Adrenal gland (tissue), 12 donors: Measurements from ENCODE around the gene SPECC1L. TPM values are rescaled to one million over a fixed set of nuclear protein-coding genes. Genes with fewer than 3 reads are reported as not detected.
A peak's percentile ranks its signal among the peaks of the same experiment; 100 is the strongest.

ENCODE experiments used
- DNase-seq, 7 donors: peaks; one replicate each; pipeline ENCODE4 v3.0.0-alpha.2; 2019 to 2020
- H3K27ac ChIP-seq, 5 donors: fragments of 200-600 bp; sonication (generic) in 4 of 5; 1 replicate in 3 of 5; 2 replicates in 2 of 5; pipeline versions ENCODE4 v1.5.1 to v1.8.0; 2016 to 2020; ENCODE audit warnings: mild to moderate bottlenecking in 1 of 5
- H3K27me3 ChIP-seq: fragments of 200-600 bp; 2 replicates; pipeline ENCODE4 v1.8.0; 2021
- H3K36me3 ChIP-seq, 2 donors: fragments of 200-600 bp; replicated peaks in 1 of 2; 1 replicate in 1 of 2; 2 replicates in 1 of 2; pipeline versions ENCODE4 v1.5.1 to v1.8.0; 2018 to 2022
- H3K4me1 ChIP-seq, 2 donors: fragments of 200-600 bp; replicated peaks in 1 of 2; 1 replicate in 1 of 2; 2 replicates in 1 of 2; pipeline versions ENCODE4 v1.5.1 to v1.8.0; 2018 to 2021
- H3K4me3 ChIP-seq, 4 donors: fragments of 200-600 bp; sonication (generic) in 3 of 4; one replicate each; pipeline ENCODE4 v1.5.1; 2016 to 2018
- H3K9me3 ChIP-seq, 3 donors: fragments of 200-600 bp; sonication (generic) in 1 of 3; replicated peaks in 1 of 3; 1 replicate in 2 of 3; 2 replicates in 1 of 3; pipeline versions ENCODE4 v1.5.1 to v1.8.0; 2016 to 2021
- CTCF ChIP-seq, 6 experiments: fragments of 450-650 bp in 4 of 6; fragments of 200-600 bp in 2 of 6; sonication (generic) in 1 of 6; IDR thresholded peaks; 1 replicate in 5 of 6; 2 replicates in 1 of 6; pipeline versions ENCODE4 v1.5.1 to v1.8.0; 2016 to 2021; ENCODE audit warnings: antibody characterized with exemption in 6 of 6, mild to moderate bottlenecking in 2 of 6, moderate library complexity in 1 of 6
- POLR2A ChIP-seq, 2 donors: fragments of 450-650 bp; IDR thresholded peaks; one replicate each; pipeline ENCODE4 v1.6.1; 2017; ENCODE audit warnings: antibody characterized with exemption in 2 of 2, mild to moderate bottlenecking in 2 of 2, moderate library complexity in 1 of 2
- WGBS, 4 donors: extraction: QIAGEN DNeasy Blood & Tissue Kit in 2 of 4; methylation state at CpG; one replicate each; pipeline versions ENCODE4 v1.1.5 to v1.1.7; 2013 to 2017; 5-methylcytosine and 5-hydroxymethylcytosine counted together
- intact Hi-C, 2 donors: fragments of 100-400 bp; cut with DNase I; formaldehyde crosslinking; loops; one replicate each; pipeline versions ENCODE4 v1.14.1 to v1.15.0; 2022 to 2023
- polyA plus RNA-seq, 3 donors: library from polyadenylated mRNA; stranded (reverse); fragments of 200-250 nt in 2 of 3; fragments of 350-450 nt in 1 of 3; fragmentation: Illumina TruSeq in 1 of 3; extraction: RNeasy Lipid Tissue Mini Kit (QIAGEN cat#74804) in 1 of 3; gene quantifications; one replicate each; pipeline ENCODE4 v1.2.3, GENCODE V29; 2013 to 2014
- total RNA-seq, 9 donors: library from RNA; depleted of rRNA in 4 of 9; stranded (reverse); fragments of >200 nt in 4 of 9; fragments of 120-200 nt in 1 of 9; fragmentation: NEBNext Ultra II Directional in 1 of 9; extraction: Animal tissue kit (Norgen Biotek cat#: 25700) in 1 of 9; gene quantifications; one replicate each; pipeline versions ENCODE4 v1.1.0 to v1.2.4, GENCODE V29; 2013 to 2023
- donor health status: healthy with polysubstance abuse.
- donor health status: Bipolar disorder and iron deficiency.
- donor health status: DM: yes; HTN: yes; CAD: no.
- donor health status: DM: no; HTN: no; CAD: no.
- donor health status: DM: no; HTN: no; CAD: no.
- donor health status: DM: yes; HTN: yes; CAD: no.

Gene SPECC1L
- total and polyA plus RNA-seq, 12 donors: 7.2 to 121 (median 43.5) TPM

GRCh38 chr22:24465566-24465965 lies 194.9 kb downstream of the SPECC1L start:
- DNase-seq: peak in 2 of 7 donors; percentile 20 to 32
- Histone ChIP-seq H3K27me3 (no peaks in the 10 kb centered on the region), H3K36me3 (no peaks in the 10 kb centered on the region), H3K27ac (peak overlapping the region in 3 of 5 donors; percentile 32 to 61 (median 52)), H3K4me1 (peaks cover 10 to 25% of the 10 kb centered on the region in 2 donors), H3K9me3 (no peaks in the 10 kb centered on the region), H3K4me3 (no peak overlapping the region)
- TF ChIP-seq POLR2A (IDR thresholded peaks at IDR 0.05): no peak
- no peak for TF ChIP-seq CTCF (IDR thresholded peaks at IDR 0.05)
- intact Hi-C loops: no loop called here
- WGBS, 4 donors: 46 to 68% (median 59%) methylated on average over 5 of the region's 5 CpGs

- Histone ChIP-seq H3K4me1 (peaks cover 10 to 26% of the 10 kb centered on the region in 2 donors), H3K27ac (peak overlapping the region in 3 of 5 donors; percentile 32 to 61 (median 52)), H3K4me3 (no peak overlapping the region), H3K9me3 (no peaks in the 10 kb centered on the region), H3K36me3 (no peaks in the 10 kb centered on the region), H3K27me3 (no peaks in the 10 kb centered on the region)
- no peak for DNase-seq
- TF ChIP-seq CTCF (IDR thresholded peaks at IDR 0.05): no peak
- TF ChIP-seq POLR2A (IDR thresholded peaks at IDR 0.05): no peak
- intact Hi-C loops: no loop called here
- WGBS, 4 donors: 94 to 100% (median 98%) methylated on average over 3 of the region's 3 CpGs
Observed at GRCh38 chr22:24465975-24466374, 195.3 kb downstream of the SPECC1L start.

GRCh38 chr22:24466716-24467328 lies 196.2 kb downstream of the SPECC1L start:
- peak in 6 of 7 donors; percentile 39 to 71 (median 46) for DNase-seq
- no peaks in the 10 kb centered on the region for H3K36me3 ChIP-seq
- peak overlapping the region in 3 of 5 donors; percentile 32 to 52 (median 49) for H3K27ac ChIP-seq
- H3K4me1 ChIP-seq: peaks cover 10 to 31% of the 10 kb centered on the region in 2 donors
- TF ChIP-seq CTCF (IDR thresholded peaks at IDR 0.05): no peak
- no peak for TF ChIP-seq POLR2A (IDR thresholded peaks at IDR 0.05)
- intact Hi-C loops: no loop called here
- no peaks in the 10 kb centered on the region for H3K27me3 ChIP-seq
- no peak overlapping the region for H3K4me3 ChIP-seq
- no peaks in the 10 kb centered on the region for H3K9me3 ChIP-seq
- 48 to 55% (median 51%) methylated on average over 1 of the region's 1 CpG for WGBS, 4 donors

- 64 to 68% (median 65%) methylated on average over 2 of the region's 2 CpGs for WGBS, 4 donors
- Histone ChIP-seq H3K36me3 (no peaks in the 10 kb centered on the region), H3K4me1 (peaks cover 10 to 31% of the 10 kb centered on the region in 2 donors), H3K4me3 (no peak overlapping the region), H3K9me3 (no peaks in the 10 kb centered on the region), H3K27ac (peak overlapping the region in 2 of 5 donors; percentile 49 to 52), H3K27me3 (no peaks in the 10 kb centered on the region)
- TF ChIP-seq POLR2A (IDR thresholded peaks at IDR 0.05): no peak
- no peak for TF ChIP-seq CTCF (IDR thresholded peaks at IDR 0.05)
- intact Hi-C loops: no loop called here
- no peak for DNase-seq
Observed at GRCh38 chr22:24467340-24467739, 196.7 kb downstream of the SPECC1L start.

Other genes starting within 250 kb of the SPECC1L start
- 10 to 100 TPM in 5 of 9 donors, 1 to 10 TPM in 3, under 1 TPM in 1; 0.28 to 62.7 (median 15.2) TPM for gene SUSD2, start 89.3 kb upstream of the SPECC1L start, total RNA-seq
- 10 to 100 TPM in 2 of 3 donors, 1 to 10 TPM in 1; 3.2 to 30.8 (median 23.2) TPM for gene SUSD2, start 89.3 kb upstream of the SPECC1L start, polyA plus RNA-seq
- 100 to 1,000 TPM in 2 of 9 donors, 10 to 100 TPM in 6, 1 to 10 TPM in 1; 7.5 to 149 (median 68.6) TPM for gene GGT5, start 25.7 kb upstream of the SPECC1L start, total RNA-seq
- 100 to 1,000 TPM in 2 of 3 donors, 10 to 100 TPM in 1; 57.9 to 116 (median 115) TPM for gene GGT5, start 25.7 kb upstream of the SPECC1L start, polyA plus RNA-seq
- gene ADORA2A, start 156.8 kb downstream of the SPECC1L start, total RNA-seq: 10 to 100 TPM in 4 of 9 donors, 1 to 10 TPM in 5; 5.1 to 16.4 (median 6.6) TPM
- 1 to 10 TPM; 2.9 to 8.5 (median 3.9) TPM for gene ADORA2A, start 156.8 kb downstream of the SPECC1L start, polyA plus RNA-seq
- 1 to 10 TPM in 2 of 9 donors, under 1 TPM in 6, not detected in 1; 0.11 to 2.2 (median 0.32) TPM for gene UPB1, start 224.5 kb downstream of the SPECC1L start, total RNA-seq
- gene UPB1, start 224.5 kb downstream of the SPECC1L start, polyA plus RNA-seq: under 1 TPM; 0.11 to 0.48 (median 0.34) TPM